Glutamatergic neuron (in vitro differentiated cells): ENCODE measurements around the gene CCL11. TPM values are rescaled to one million over a fixed set of nuclear protein-coding genes. Genes with fewer than 3 reads are reported as not detected.
"Not testable (repeated sequence)": the region's sequence is repeated elsewhere in the genome, so short reads cannot be mapped to it uniquely, and the experiment has no call there.

Source experiments
- DNase-seq: peaks from one replicate; pipeline ENCODE4 v3.0.0; 2022
- H3K27ac Mint-ChIP-seq: one replicate; pipeline ENCODE4 v1.8.0; 2020; ENCODE audit warnings: mild to moderate bottlenecking, mixed read lengths, inconsistent platforms; ENCODE audit not compliant: unreplicated experiment
- H3K27me3 Mint-ChIP-seq: one replicate; pipeline ENCODE4 v1.8.0; 2020; ENCODE audit warnings: mild to moderate bottlenecking, moderate library complexity, mixed read lengths, inconsistent platforms; ENCODE audit not compliant: unreplicated experiment
- H3K36me3 Mint-ChIP-seq: one replicate; pipeline ENCODE4 v1.8.0; 2020; ENCODE audit warnings: mild to moderate bottlenecking, mixed read lengths, inconsistent platforms; ENCODE audit not compliant: unreplicated experiment
- H3K4me1 Mint-ChIP-seq: one replicate; pipeline ENCODE4 v1.8.0; 2020; ENCODE audit warnings: mild to moderate bottlenecking, low read depth, mixed read lengths, inconsistent platforms; ENCODE audit not compliant: unreplicated experiment
- H3K4me3 Mint-ChIP-seq: one replicate; pipeline ENCODE4 v1.8.0; 2020; ENCODE audit warnings: mild to moderate bottlenecking, mixed read lengths, inconsistent platforms; ENCODE audit not compliant: unreplicated experiment
- H3K9me3 Mint-ChIP-seq: one replicate; pipeline ENCODE4 v1.8.0; 2020; ENCODE audit warnings: mild to moderate bottlenecking, moderate library complexity, mixed read lengths, inconsistent platforms; ENCODE audit not compliant: unreplicated experiment
- CTCF ChIP-seq: fragments of 200-600 bp; sonication (generic); IDR thresholded peaks from one replicate; pipeline ENCODE4 v1.5.0; 2021; ENCODE audit not compliant: partially characterized antibody, unreplicated experiment
- total RNA-seq: library from RNA; stranded (reverse); fragmentation: NEBNext Ultra II Directional; extraction: Animal tissue kit (Norgen Biotek cat#: 25700); gene quantifications from one replicate; pipeline ENCODE4 v1.2.1, GENCODE V29; 2021; ENCODE audit not compliant: unreplicated experiment

Gene CCL11
- total RNA-seq, 1 donor from 2014 or later: not detected

- H3K36me3 Mint-ChIP-seq: peaks cover 17% of the 10 kb centered on the region
- no peak for DNase-seq
- TF ChIP-seq CTCF: no peak
- no peaks in the 10 kb centered on the region for H3K4me1 Mint-ChIP-seq
- peaks cover 3% of the 10 kb centered on the region for H3K9me3 Mint-ChIP-seq
- no peak overlapping the region for H3K27ac Mint-ChIP-seq
- H3K4me3 Mint-ChIP-seq: no peak overlapping the region
- H3K27me3 Mint-ChIP-seq: no peaks in the 10 kb centered on the region
Measured at GRCh38 chr17:34321964-34322363, 36.4 kb downstream of the CCL11 start.

DNA sequence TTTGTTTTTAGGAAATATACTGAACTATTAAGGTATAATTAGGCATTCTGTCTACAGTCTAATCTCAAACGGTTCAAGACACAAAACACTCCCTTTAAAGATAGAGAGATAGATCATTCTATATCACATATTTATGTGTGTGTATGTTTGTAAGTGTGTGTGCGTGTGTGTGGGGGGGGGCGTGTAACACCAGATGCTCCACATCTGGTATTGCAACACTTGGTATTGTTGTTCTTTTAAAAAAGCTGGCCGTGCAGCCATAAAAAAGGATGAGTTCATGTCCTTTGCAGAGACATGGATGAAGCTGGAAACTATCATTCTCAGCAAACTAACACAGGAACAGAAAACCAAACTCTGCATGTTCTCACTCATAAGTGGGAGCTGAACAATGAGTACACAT is 42.0 kb downstream of the CCL11 start:
- not testable (repeated sequence) for H3K27ac Mint-ChIP-seq, H3K4me3 Mint-ChIP-seq

GRCh38 chr17:34337701-34338100 is 52.2 kb downstream of the CCL11 start:
- Mint-ChIP-seq H3K4me1 (no peaks in the 10 kb centered on the region), H3K27me3 (no peaks in the 10 kb centered on the region), H3K4me3 (no peak overlapping the region), H3K9me3 (no peaks in the 10 kb centered on the region), H3K27ac (no peak overlapping the region), H3K36me3 (no peaks in the 10 kb centered on the region)
- no peak for DNase-seq
- TF ChIP-seq CTCF: no peak

More for the DNA sequence above, 42.0 kb downstream of the CCL11 start:
- not testable (repeated sequence) for DNase-seq, H3K4me1 Mint-ChIP-seq, H3K27me3 Mint-ChIP-seq, H3K9me3 Mint-ChIP-seq
- H3K36me3 Mint-ChIP-seq: peaks cover 17% of the 10 kb centered on the region

Other genes with a start within 250 kb of the CCL11 start
- gene CCL2, start 30.5 kb upstream of the CCL11 start, total RNA-seq: not detected
- not detected for gene CCL7, start 15.5 kb upstream of the CCL11 start, total RNA-seq
- gene CCL8, start 33.7 kb downstream of the CCL11 start, total RNA-seq: not detected
- gene CCL13, start 70.7 kb downstream of the CCL11 start, total RNA-seq: not detected
- not detected for gene CCL1, start 77.5 kb downstream of the CCL11 start, total RNA-seq